C4-2B (cell line): ENCODE results near the gene GPR146.

Experiments
- CTCF ChIP-seq: fragments of 450-650 bp; conservative IDR thresholded peaks from 2 replicates; pipeline ENCODE4 v1.5.1; 2017; ENCODE audit warnings: mild to moderate bottlenecking
- ZFX ChIP-seq: fragments of 450-650 bp; IDR thresholded peaks from 2 replicates; pipeline ENCODE4 v1.6.1; 2017

- TF ChIP-seq CTCF (no peak), ZFX (no peak)
Observed at GRCh38 chr7:1053002-1053411, 8.7 kb downstream of the GPR146 start.
